HepG2 (cell line): ENCODE measurements around the gene SFTA2. TPM values are rescaled to one million over a fixed set of nuclear protein-coding genes. Genes with fewer than 3 reads are reported as not detected.

Source experiments
- MATR3 ChIP-seq: sonication (generic); formaldehyde crosslinking; IDR thresholded peaks from 2 replicates; pipeline ENCODE4 v1.4.0; 2020; ENCODE audit warnings: missing genetic modification reagents
- POLR2AphosphoS2 ChIP-seq: IDR thresholded peaks from 2 replicates; pipeline ENCODE4 v1.6.1; 2011; ENCODE audit warnings: low read depth, low read length, improper control_type of control experiment
- REXO4 ChIP-seq: sonication (generic); formaldehyde crosslinking; IDR thresholded peaks from 2 replicates; pipeline ENCODE4 v1.8.0; 2022; ENCODE audit warnings: missing genetic modification reagents, mild to moderate bottlenecking, borderline replicate concordance
- RXRB ChIP-seq: IDR thresholded peaks from 2 replicates; pipeline ENCODE4 v1.6.1; 2016; ENCODE audit warnings: borderline replicate concordance, missing genetic modification reagents, missing compliant biosample characterization
- ZBTB40 ChIP-seq, 2 experiments: fragments of 450-650 bp in 1 of 2; sonication (generic) in 1 of 2; formaldehyde crosslinking in 1 of 2; IDR thresholded peaks; 2 replicates each; pipeline versions ENCODE4 v1.6.1 to v1.8.0; 2016 to 2022; ENCODE audit warnings: antibody characterized with exemption in 1 of 2, mild to moderate bottlenecking in 1 of 2, missing genetic modification reagents in 1 of 2
- ZNF713 ChIP-seq: sonication (generic); formaldehyde crosslinking; IDR thresholded peaks from 2 replicates; pipeline ENCODE4 v1.4.0; 2020; ENCODE audit warnings: mild to moderate bottlenecking, missing genetic modification reagents
- ZNF891 ChIP-seq: sonication (generic); formaldehyde crosslinking; IDR thresholded peaks from 2 replicates; pipeline ENCODE4 v1.5.0; 2020; ENCODE audit warnings: mild to moderate bottlenecking, missing genetic modification reagents
- polyA plus RNA-seq, 8 experiments: library from polyadenylated mRNA; depleted of rRNA in 3 of 8; stranded (reverse) in 7 of 8; unstranded in 1 of 8; fragments of >200 nt; fragmentation: Illumina TruSeq in 4 of 8; extraction: Trizol in 4 of 8; gene quantifications; 2 replicates each; pipeline versions ENCODE4 v1.2.1 to v1.2.3, GENCODE V29; 2011 to 2016; ENCODE audit warnings: low read depth in 4 of 8, missing spikeins in 1 of 8, mixed read lengths in 1 of 8; ENCODE audit not compliant: insufficient read depth in 1 of 8
- total RNA-seq, 5 experiments: library from RNA; depleted of rRNA; stranded (reverse); fragments of >200 nt; fragmentation: Illumina TruSeq; extraction: Trizol; gene quantifications; 2 replicates each; pipeline ENCODE4 v1.2.3, GENCODE V29; 2016; ENCODE audit warnings: low read depth in 1 of 5
- TF ChIP-seq, protein P1 (sequence below): sonication (generic); formaldehyde crosslinking; IDR thresholded peaks from 2 replicates; pipeline ENCODE4 v1.5.1; 2020; ENCODE audit warnings: mild to moderate bottlenecking, moderate library complexity, missing genetic modification reagents

The SFTA2 gene
- total and polyA plus RNA-seq, 2 of the 13 experiments (the other 11 are each of a cell fraction or from before 2014, with no cell fraction given), result not detected

DNA sequence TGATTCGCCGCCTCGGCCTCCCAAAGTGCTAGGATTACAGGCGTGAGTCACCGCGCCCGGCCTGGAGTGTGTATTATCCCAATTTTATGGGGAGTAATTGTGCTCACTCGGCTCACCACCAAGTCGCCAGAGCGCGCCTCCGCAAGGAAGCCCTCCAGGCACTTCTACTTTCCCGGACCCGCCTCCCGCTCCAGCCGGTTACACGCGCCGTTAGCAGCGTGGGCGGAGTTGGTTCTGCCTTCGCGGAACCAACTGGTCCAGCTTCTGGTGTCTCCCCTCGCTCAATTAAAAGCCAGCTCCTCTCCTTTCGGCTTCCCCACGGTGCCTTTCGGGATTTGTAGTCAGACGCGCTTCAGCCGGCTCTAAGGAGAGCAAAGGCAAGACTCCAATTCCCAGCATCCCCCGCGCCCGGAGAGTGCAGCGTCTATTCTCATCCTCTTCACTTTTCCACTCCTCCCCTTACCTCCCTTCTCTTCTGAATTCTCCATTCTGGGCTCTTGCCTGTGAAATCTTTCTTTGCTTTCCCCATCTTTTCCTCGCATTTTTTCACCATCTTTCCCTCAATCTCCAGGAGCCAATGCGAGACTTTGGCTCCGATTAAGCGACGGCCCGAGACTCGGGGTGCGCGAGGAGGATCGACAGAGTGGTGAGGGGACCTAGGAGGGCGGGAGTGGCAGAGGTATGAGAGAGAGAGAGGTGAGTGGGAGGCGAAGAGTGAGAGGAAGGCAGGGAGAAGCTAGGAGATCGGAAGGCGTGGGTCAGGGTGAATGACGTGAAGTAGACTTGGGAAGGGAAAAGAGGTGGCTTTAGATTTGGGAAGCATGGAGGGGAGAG is 24.0 kb downstream of the SFTA2 start, which contains the start of gene GTF2H4 (continued):
- TF ChIP-seq ZBTB40 (IDR thresholded peaks at IDR 0.05), result peak; percentile 57
- peak; percentile 90 for TF ChIP-seq ZBTB40 (CRISPR knock-in tag; IDR thresholded peaks at IDR 0.05)
- TF ChIP-seq POLR2AphosphoS2, result no peak
- TF ChIP-seq, protein P1, sequence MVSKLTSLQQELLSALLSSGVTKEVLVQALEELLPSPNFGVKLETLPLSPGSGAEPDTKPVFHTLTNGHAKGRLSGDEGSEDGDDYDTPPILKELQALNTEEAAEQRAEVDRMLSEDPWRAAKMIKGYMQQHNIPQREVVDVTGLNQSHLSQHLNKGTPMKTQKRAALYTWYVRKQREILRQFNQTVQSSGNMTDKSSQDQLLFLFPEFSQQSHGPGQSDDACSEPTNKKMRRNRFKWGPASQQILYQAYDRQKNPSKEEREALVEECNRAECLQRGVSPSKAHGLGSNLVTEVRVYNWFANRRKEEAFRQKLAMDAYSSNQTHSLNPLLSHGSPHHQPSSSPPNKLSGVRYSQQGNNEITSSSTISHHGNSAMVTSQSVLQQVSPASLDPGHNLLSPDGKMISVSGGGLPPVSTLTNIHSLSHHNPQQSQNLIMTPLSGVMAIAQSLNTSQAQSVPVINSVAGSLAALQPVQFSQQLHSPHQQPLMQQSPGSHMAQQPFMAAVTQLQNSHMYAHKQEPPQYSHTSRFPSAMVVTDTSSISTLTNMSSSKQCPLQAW (CRISPR knock-in tag), result peak; percentile 92
- TF ChIP-seq MATR3 (CRISPR knock-in tag), result no peak
- no peak for TF ChIP-seq REXO4 (CRISPR knock-in tag)
- peak; percentile 72 for TF ChIP-seq RXRB
- TF ChIP-seq ZNF891 (CRISPR knock-in tag), result peak; percentile 57; the same call in 1 of the 2 replicates
- 0 out of 2 replicates have a peak, but pooled peaks have one; percentile 29 for TF ChIP-seq ZNF713 (CRISPR knock-in tag)
